ENCODE data around the gene YEATS4.

DNA sequence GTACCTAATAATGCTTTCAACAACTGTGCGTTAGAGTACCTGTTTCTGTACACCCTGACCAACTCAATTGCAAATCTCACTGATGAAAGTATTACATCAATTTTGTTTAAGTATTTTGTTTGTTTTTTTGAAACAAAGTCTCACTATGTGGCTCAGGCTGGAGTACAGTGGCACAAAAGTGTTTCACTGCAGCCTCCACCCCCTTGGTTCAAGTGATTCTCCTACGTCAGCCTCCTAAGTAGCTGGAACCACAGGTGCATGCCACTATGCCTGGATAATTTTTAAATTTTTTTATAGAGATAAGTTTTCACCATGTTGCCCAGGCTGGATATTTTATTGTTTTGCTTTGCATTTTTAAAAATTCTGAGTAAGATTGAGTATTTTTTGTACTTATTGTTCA, 46.7 kb downstream of the YEATS4 start:
- TF ChIP-seq, protein P1, sequence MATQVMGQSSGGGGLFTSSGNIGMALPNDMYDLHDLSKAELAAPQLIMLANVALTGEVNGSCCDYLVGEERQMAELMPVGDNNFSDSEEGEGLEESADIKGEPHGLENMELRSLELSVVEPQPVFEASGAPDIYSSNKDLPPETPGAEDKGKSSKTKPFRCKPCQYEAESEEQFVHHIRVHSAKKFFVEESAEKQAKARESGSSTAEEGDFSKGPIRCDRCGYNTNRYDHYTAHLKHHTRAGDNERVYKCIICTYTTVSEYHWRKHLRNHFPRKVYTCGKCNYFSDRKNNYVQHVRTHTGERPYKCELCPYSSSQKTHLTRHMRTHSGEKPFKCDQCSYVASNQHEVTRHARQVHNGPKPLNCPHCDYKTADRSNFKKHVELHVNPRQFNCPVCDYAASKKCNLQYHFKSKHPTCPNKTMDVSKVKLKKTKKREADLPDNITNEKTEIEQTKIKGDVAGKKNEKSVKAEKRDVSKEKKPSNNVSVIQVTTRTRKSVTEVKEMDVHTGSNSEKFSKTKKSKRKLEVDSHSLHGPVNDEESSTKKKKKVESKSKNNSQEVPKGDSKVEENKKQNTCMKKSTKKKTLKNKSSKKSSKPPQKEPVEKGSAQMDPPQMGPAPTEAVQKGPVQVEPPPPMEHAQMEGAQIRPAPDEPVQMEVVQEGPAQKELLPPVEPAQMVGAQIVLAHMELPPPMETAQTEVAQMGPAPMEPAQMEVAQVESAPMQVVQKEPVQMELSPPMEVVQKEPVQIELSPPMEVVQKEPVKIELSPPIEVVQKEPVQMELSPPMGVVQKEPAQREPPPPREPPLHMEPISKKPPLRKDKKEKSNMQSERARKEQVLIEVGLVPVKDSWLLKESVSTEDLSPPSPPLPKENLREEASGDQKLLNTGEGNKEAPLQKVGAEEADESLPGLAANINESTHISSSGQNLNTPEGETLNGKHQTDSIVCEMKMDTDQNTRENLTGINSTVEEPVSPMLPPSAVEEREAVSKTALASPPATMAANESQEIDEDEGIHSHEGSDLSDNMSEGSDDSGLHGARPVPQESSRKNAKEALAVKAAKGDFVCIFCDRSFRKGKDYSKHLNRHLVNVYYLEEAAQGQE (IDR thresholded peaks at IDR 0.05) = no peak
- TF ChIP-seq JUND (IDR thresholded peaks at IDR 0.05) = no peak

Measured in liver (tissue), 2 donors.